Astrocyte (in vitro differentiated cells and primary cell): Measurements from ENCODE around the gene APH1A. TPM values are rescaled to one million over a fixed set of nuclear protein-coding genes. Genes with fewer than 3 reads are reported as not detected.
"Not testable (repeated sequence)": the region's sequence is repeated elsewhere in the genome, so short reads cannot be mapped to it uniquely, and the experiment has no call there.

Source experiments
- DNase-seq: peaks from one replicate; pipeline ENCODE4 v3.0.0-alpha.2; 2010; ENCODE audit warnings: low read depth
- FAIRE-seq: peaks from 2 replicates; lab custom pipeline; 2011; peaks lifted over from hg19 to GRCh38; lab: Jason Lieb, UNC
- H2AFZ ChIP-seq: 2 replicates; pipeline ENCODE4 v1.6.0; 2012; ENCODE audit warnings: low read depth, low read length, inconsistent platforms
- H3K27ac ChIP-seq: 2 replicates; pipeline ENCODE4 v1.5.1; 2011; ENCODE audit warnings: low read depth, low read length, inconsistent platforms
- H3K27me3 ChIP-seq: 2 replicates; pipeline ENCODE4 v1.6.0; 2011; ENCODE audit warnings: low read length, inconsistent platforms; ENCODE audit not compliant: insufficient read depth
- H3K36me3 ChIP-seq: 2 replicates; pipeline ENCODE4 v1.5.1; 2011; ENCODE audit warnings: low read length, inconsistent platforms; ENCODE audit not compliant: insufficient read depth
- H3K4me1 ChIP-seq: 2 replicates; pipeline ENCODE4 v1.5.1; 2011; ENCODE audit warnings: low read length, inconsistent platforms; ENCODE audit not compliant: insufficient read depth
- H3K4me2 ChIP-seq: 2 replicates; pipeline ENCODE4 v1.6.0; 2012; ENCODE audit warnings: low read length, inconsistent platforms
- H3K4me3 ChIP-seq: 2 replicates; pipeline ENCODE4 v1.5.1; 2011; ENCODE audit warnings: low read depth, mild to moderate bottlenecking, low read length, inconsistent platforms; ENCODE audit not compliant: insufficient read depth
- H3K79me2 ChIP-seq: 2 replicates; pipeline ENCODE4 v1.6.0; 2012; ENCODE audit warnings: mild to moderate bottlenecking, low read length, inconsistent platforms; ENCODE audit not compliant: insufficient read depth
- H3K9ac ChIP-seq: 2 replicates; pipeline ENCODE4 v1.6.0; 2012; ENCODE audit warnings: mild to moderate bottlenecking, low read length, inconsistent platforms
- H3K9me3 ChIP-seq: 2 replicates; pipeline ENCODE4 v1.5.1; 2012; ENCODE audit warnings: low read depth, mild to moderate bottlenecking, low read length, inconsistent platforms; ENCODE audit not compliant: insufficient read depth
- H4K20me1 ChIP-seq: 2 replicates; pipeline ENCODE4 v1.6.0; 2012; ENCODE audit warnings: low read length, inconsistent platforms; ENCODE audit not compliant: insufficient read depth
- H3K27ac Mint-ChIP-seq: one replicate; pipeline ENCODE4 v1.8.0; 2021; ENCODE audit warnings: mild to moderate bottlenecking, mixed read lengths; ENCODE audit not compliant: unreplicated experiment
- H3K27me3 Mint-ChIP-seq: one replicate; pipeline ENCODE4 v1.8.0; 2021; ENCODE audit warnings: low read depth, mixed read lengths; ENCODE audit not compliant: unreplicated experiment
- H3K36me3 Mint-ChIP-seq: one replicate; pipeline ENCODE4 v1.8.0; 2021; ENCODE audit warnings: low read depth, mixed read lengths; ENCODE audit not compliant: unreplicated experiment
- H3K4me1 Mint-ChIP-seq: one replicate; pipeline ENCODE4 v1.8.0; 2021; ENCODE audit warnings: low read depth, mixed read lengths; ENCODE audit not compliant: unreplicated experiment
- H3K4me3 Mint-ChIP-seq: one replicate; pipeline ENCODE4 v1.8.0; 2021; ENCODE audit warnings: mild to moderate bottlenecking, moderate library complexity, mixed read lengths; ENCODE audit not compliant: unreplicated experiment
- H3K9me3 Mint-ChIP-seq: one replicate; pipeline ENCODE4 v1.8.0; 2021; ENCODE audit warnings: mild to moderate bottlenecking, mixed read lengths; ENCODE audit not compliant: unreplicated experiment
- EZH2 ChIP-seq: IDR thresholded peaks from 2 replicates; pipeline ENCODE4 v1.6.1; 2012; ENCODE audit warnings: mild to moderate bottlenecking, low read length, inconsistent platforms; ENCODE audit not compliant: insufficient read depth
- total RNA-seq: library from RNA; stranded (reverse); gene quantifications from 2 replicates; pipeline ENCODE4 v1.2.1, GENCODE V29; 2021
- TF ChIP-seq, protein P1 (sequence below): IDR thresholded peaks from 2 replicates; pipeline ENCODE4 v1.5.1; 2011; ENCODE audit warnings: low read depth, mild to moderate bottlenecking, inconsistent platforms, low read length, moderate library complexity; ENCODE audit not compliant: insufficient read depth

APH1A gene
- total RNA-seq, 1 donor from 2014 or later, result 100 TPM

DNA sequence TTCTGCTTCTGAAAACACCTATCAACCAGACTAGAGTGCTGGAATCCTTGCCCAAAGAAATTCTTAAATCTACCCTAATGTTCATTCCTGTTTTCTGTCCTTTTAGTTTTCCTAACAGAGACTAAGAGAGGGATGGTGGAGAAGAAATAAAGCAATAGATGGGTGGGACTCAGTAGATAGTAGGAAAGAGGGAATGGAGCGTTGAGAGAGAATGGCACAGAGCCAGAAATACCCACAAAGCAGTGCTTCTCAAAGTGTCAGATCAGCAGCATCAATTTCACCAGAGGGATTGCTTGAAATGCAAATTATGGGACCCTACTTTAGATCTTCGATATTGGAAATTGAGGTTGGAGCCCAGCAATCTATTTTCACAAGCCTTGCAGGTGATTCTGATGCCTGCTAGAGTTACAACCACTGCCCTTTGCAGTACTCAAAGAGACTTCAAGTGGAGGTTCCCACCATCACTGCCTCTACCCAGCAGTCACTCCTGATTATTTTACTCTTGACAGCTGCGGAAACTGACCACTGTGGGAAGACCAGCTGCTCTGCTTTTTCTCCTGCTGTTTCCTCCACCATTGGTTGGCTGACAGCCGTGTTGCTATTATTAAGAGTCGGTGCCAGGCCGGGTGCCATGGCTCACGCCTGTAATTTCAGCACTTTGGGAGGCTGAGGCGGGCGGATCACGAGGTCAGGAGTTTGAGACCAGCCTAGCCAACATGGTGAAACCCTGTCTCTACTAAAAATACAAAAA is 41.1 kb upstream of the APH1A start:
- Histone ChIP-seq H3K27ac (no peak overlapping the region), H2AFZ (no peak overlapping the region), H3K9me3 (no peaks in the 10 kb centered on the region), H3K4me3 (no peak overlapping the region), H3K4me1 (no peaks in the 10 kb centered on the region), H3K27me3 (no peaks in the 10 kb centered on the region), H3K9ac (no peak overlapping the region), H3K79me2 (no peaks in the 10 kb centered on the region), H3K4me2 (no peak overlapping the region), H4K20me1 (no peaks in the 10 kb centered on the region), H3K36me3 (peaks cover 3% of the 10 kb centered on the region)
- FAIRE-seq, result no peak
- Mint-ChIP-seq H3K36me3 (peaks cover 8% of the 10 kb centered on the region), H3K27me3 (no peaks in the 10 kb centered on the region), H3K9me3 (no peaks in the 10 kb centered on the region), H3K27ac (no peak overlapping the region), H3K4me3 (no peak overlapping the region), H3K4me1 (no peaks in the 10 kb centered on the region)
- no peak for DNase-seq
- TF ChIP-seq, protein P1, sequence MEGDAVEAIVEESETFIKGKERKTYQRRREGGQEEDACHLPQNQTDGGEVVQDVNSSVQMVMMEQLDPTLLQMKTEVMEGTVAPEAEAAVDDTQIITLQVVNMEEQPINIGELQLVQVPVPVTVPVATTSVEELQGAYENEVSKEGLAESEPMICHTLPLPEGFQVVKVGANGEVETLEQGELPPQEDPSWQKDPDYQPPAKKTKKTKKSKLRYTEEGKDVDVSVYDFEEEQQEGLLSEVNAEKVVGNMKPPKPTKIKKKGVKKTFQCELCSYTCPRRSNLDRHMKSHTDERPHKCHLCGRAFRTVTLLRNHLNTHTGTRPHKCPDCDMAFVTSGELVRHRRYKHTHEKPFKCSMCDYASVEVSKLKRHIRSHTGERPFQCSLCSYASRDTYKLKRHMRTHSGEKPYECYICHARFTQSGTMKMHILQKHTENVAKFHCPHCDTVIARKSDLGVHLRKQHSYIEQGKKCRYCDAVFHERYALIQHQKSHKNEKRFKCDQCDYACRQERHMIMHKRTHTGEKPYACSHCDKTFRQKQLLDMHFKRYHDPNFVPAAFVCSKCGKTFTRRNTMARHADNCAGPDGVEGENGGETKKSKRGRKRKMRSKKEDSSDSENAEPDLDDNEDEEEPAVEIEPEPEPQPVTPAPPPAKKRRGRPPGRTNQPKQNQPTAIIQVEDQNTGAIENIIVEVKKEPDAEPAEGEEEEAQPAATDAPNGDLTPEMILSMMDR, result no peak

DNA sequence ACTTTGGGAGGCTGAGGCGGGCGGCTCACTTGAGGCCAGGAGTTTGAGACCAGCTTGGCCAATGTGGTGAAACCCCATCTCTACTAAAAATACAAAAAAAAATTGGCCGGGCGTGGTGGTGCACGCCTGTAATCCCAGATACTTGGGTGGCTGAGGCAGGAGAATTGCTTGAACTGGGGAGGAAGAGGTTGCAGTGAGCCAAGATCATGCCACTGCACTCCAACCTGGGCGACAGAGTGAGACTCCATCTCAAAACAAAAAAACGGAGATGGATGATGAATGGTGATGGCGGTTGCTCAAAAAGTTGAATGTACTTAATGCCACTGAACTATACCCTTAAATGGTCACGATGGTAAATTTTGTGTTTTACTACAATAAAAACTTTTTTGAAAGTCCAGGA is 39.8 kb upstream of the APH1A start:
- H3K27ac Mint-ChIP-seq, DNase-seq, H3K4me1 ChIP-seq, H3K27me3 Mint-ChIP-seq, H3K9me3 Mint-ChIP-seq, H3K4me2 ChIP-seq, H3K4me3 Mint-ChIP-seq, H3K27me3 ChIP-seq, H3K4me1 Mint-ChIP-seq, H3K9me3 ChIP-seq, H4K20me1 ChIP-seq, H3K79me2 ChIP-seq, H3K4me3 ChIP-seq, H2AFZ ChIP-seq, H3K36me3 ChIP-seq, H3K27ac ChIP-seq, H3K36me3 Mint-ChIP-seq, H3K9ac ChIP-seq, FAIRE-seq: not testable (repeated sequence)

DNA sequence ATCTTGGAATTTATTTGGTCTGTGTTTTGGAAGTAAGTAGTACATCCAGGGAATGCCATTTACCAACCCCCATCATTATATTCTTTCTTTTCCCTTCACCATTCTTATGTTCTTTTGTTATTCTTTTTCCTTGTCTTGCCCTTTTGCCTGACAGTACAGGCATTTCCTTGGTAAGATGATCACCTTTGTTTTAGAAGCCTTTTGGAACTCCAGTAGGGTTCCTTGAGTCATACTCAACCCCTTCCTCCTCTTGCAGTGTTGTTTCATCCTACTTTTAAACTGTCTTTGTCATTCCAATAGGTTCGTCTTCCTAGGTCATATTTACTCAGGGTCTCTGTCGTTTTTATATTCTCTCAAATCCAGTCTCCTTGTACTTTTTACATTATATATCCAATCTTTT is 34.1 kb upstream of the APH1A start:
- Mint-ChIP-seq H3K27me3 (no peaks in the 10 kb centered on the region), H3K9me3 (no peaks in the 10 kb centered on the region), H3K4me3 (no peak overlapping the region), H3K27ac (no peak overlapping the region), H3K4me1 (peaks cover 3% of the 10 kb centered on the region), H3K36me3 (peaks cover 15% of the 10 kb centered on the region)
- no peaks in the 10 kb centered on the region for H3K27me3 ChIP-seq
- no peaks in the 10 kb centered on the region for H3K4me1 ChIP-seq
- no peaks in the 10 kb centered on the region for H3K9me3 ChIP-seq
- no peak overlapping the region for H3K4me3 ChIP-seq
- H2AFZ ChIP-seq, result no peak overlapping the region
- no peak overlapping the region for H3K9ac ChIP-seq
- no peak overlapping the region for H3K4me2 ChIP-seq
- DNase-seq, result no peak
- H4K20me1 ChIP-seq, result peaks cover 5% of the 10 kb centered on the region
- H3K79me2 ChIP-seq, result peaks cover 34% of the 10 kb centered on the region
- H3K27ac ChIP-seq, result no peak overlapping the region
- peaks cover 26% of the 10 kb centered on the region for H3K36me3 ChIP-seq
- TF ChIP-seq EZH2, result no peak
- TF ChIP-seq, protein P1, result no peak
- no peak for FAIRE-seq
